ENCODE results near the gene NPTXR. TPM values are rescaled to one million over a fixed set of nuclear protein-coding genes. Genes with fewer than 3 reads are reported as not detected.

NPTXR gene
- total and polyA plus RNA-seq, 2 donors (not counting 3 experiments of a cell fraction or from before 2014, with no cell fraction given): 0.37 to 0.73 TPM

- POLR2A ChIA-PET: no interaction called here
- dilution Hi-C loops (cut with MboI; ENCODE audit: extremely low pct_ligation_motif_present, low sequenced_read_pairs) (no loop called here), intact Hi-C loops (cut with micrococcal nuclease) (no loop called here)
- no peaks in the 10 kb centered on the region for H3K9me1 ChIP-seq (replicated peaks; ENCODE audit: control insufficient read depth, extremely low read depth, insufficient read depth, low read length)
- H3K9ac ChIP-seq (replicated peaks; ENCODE audit: extremely low read depth, insufficient read depth, low read length): no peak overlapping the region
- no peaks in the 10 kb centered on the region for H3K36me3 ChIP-seq (ENCODE audit: control insufficient read depth in 2 of 2, extremely low read depth in 1 of 2, insufficient read depth in 2 of 2, low read length in 2 of 2)
- H3K4me2 ChIP-seq (ENCODE audit: insufficient read depth, low read length): no peak overlapping the region
- H2AFZ ChIP-seq (ENCODE audit: low read depth, low read length): no peak overlapping the region
- no peak for FAIRE-seq
- H3K79me2 ChIP-seq (ENCODE audit: control insufficient read depth, insufficient read depth, low read length): no peaks in the 10 kb centered on the region
- no peaks in the 10 kb centered on the region for H3K4me1 ChIP-seq (ENCODE audit: control insufficient read depth, extremely low read depth, insufficient read depth, low read length)
- no peak overlapping the region for H3K4me3 ChIP-seq (replicated peaks in 1 of 3; ENCODE audit: insufficient read depth in 1 of 3, low read depth in 1 of 3, low read length in 3 of 3)
- H3K27me3 ChIP-seq (ENCODE audit: control insufficient read depth in 2 of 2, insufficient read depth in 2 of 2, low read length in 2 of 2): peaks cover 0 to 1% of the 10 kb centered on the region in 2 experiments
- BruUV-seq (replicated peaks): no TSS peak
- no peaks in the 10 kb centered on the region for H3K9me3 ChIP-seq (replicated peaks; ENCODE audit: control insufficient read depth, insufficient read depth, low read length)
- no peak for TF ChIP-seq JUN (IDR thresholded peaks at IDR 0.05; ENCODE audit: borderline replicate concordance, insufficient read depth, insufficient read length, low read depth)
- no peak for TF ChIP-seq EZH2 (IDR thresholded peaks at IDR 0.05; ENCODE audit: borderline replicate concordance, low read depth, low read length, severe bottlenecking)
- no peak for TF ChIP-seq MYC (IDR thresholded peaks at IDR 0.05; ENCODE audit: low read depth, low read length)
- TF ChIP-seq FOS (IDR thresholded peaks at IDR 0.05; ENCODE audit: borderline replicate concordance, insufficient read depth, low read length): no peak
- TF ChIP-seq, protein P1, sequence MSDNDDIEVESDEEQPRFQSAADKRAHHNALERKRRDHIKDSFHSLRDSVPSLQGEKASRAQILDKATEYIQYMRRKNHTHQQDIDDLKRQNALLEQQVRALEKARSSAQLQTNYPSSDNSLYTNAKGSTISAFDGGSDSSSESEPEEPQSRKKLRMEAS (IDR thresholded peaks at IDR 0.05; ENCODE audit: insufficient read depth, insufficient read length): no peak
- TF ChIP-seq CTCF (IDR thresholded peaks at IDR 0.05; ENCODE audit: extremely low read depth in 1 of 2, insufficient read depth in 1 of 2, low read depth in 1 of 2, low read length in 2 of 2): no peak
- TF ChIP-seq POLR2AphosphoS5 (IDR thresholded peaks at IDR 0.05; ENCODE audit: insufficient read depth, low read depth, low read length): no peak
- TF ChIP-seq GATA2 (IDR thresholded peaks at IDR 0.05; ENCODE audit: insufficient read depth, insufficient read length, low read depth, low read length): no peak
- TF ChIP-seq POLR2A (IDR thresholded peaks at IDR 0.05; ENCODE audit: low read depth, low read length): no peak
- no peak overlapping the region for H3K27ac ChIP-seq (ENCODE audit: insufficient read depth, low read depth, low read length)
- H4K20me1 ChIP-seq (replicated peaks; ENCODE audit: control insufficient read depth, extremely low read depth, insufficient read depth, low read length): no peaks in the 10 kb centered on the region
- CTCF ChIA-PET: interaction anchor here (1.2 kb wide), 1 partner anchor 47 kb away, joined by 3 read pairs; no protein-coding TSS in a partner anchor
- DNase-seq (ENCODE audit: low read depth, low spot score): no peak
Measured at GRCh38 chr22:38823076-38823475, 20.8 kb downstream of the NPTXR start.
